ENCODE data around the gene ZBTB2.
"Not testable (repeated sequence)": the region's sequence is repeated elsewhere in the genome, so short reads cannot be mapped to it uniquely, and the experiment has no call there.

Gene ZBTB2

DNA sequence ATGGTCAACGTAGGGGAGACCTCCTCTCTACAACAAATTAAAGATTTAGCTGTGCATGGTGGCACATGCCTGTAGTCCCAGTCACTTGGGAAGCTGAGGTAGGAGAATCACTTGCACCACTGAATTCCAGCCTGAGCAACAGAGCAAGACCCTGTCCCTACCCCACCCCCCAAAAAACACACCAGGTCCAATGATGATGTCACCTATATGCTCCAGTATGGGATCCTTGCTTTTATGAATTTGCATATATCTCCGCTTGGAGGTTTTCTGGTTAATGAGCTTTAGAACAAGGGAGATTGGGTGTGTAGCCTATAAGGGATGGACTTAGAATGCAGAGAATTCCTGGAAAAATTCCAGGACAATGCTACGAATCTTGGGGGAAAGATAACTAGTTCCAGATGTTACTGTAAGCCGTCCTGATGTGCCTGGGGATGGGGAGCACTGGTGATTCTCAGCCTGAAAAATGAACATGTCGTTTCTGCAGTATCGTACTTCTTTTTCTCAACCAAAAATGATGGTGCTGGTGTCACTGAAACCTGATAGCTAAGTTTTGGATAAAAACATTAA lies 61.1 kb downstream of the ZBTB2 start:
- DNase-seq (ENCODE audit: low read depth in 2 of 2) = no peak

DNA sequence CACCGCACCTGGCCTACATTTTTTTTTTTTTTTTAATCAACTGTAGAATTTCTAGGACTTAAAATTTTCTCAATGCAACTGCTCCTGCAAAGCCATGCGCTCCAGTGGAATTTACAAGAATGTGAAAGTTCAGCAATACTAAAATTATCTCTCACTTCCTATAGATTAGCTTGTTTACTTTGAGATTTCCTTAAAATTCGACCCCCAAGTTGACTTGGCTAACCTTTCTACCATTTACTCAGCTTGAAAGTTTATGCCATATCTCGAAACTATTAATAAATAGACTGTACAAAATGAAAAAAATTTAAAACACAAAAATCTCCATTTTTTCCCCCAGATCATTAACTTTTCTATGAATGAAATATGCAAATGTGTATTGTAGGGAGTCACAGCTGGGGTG lies 64.3 kb downstream of the ZBTB2 start:
- no peak for DNase-seq (ENCODE audit: low read depth in 2 of 2)

DNA sequence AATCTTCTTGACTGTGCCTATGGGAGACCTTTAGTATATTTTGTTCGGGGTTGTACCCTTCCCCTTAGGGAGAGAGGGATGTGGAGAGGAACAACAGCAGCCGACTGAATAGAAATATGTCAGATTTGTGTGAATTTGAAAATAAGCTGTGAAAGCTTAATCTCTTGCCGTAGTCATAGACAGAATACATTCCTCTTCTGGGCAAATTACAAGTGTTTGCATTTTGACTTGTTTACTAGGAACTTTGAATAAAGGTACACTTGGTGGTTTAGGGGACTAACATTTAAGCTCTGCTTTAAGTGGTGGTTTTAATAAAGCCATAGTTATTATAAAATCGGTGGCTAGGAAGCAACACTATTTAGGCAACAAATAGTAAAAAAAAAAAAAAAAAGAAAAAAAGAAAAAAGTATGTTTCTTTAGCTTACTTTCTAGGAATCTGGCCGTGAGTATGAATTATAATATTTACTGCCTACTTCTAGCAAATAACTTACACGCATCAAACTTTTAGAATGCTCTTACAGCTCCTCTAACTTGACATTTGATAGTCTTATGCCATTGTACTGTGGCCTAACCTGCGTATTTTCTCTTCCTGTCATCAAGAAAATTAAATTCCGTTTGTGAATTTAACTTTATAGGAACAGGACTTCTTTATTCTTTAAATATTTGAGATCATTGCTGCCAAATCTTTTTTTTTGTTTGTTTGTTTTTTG lies 65.1 kb downstream of the ZBTB2 start:
- DNase-seq (ENCODE audit: low read depth in 2 of 2) = no peak

DNA sequence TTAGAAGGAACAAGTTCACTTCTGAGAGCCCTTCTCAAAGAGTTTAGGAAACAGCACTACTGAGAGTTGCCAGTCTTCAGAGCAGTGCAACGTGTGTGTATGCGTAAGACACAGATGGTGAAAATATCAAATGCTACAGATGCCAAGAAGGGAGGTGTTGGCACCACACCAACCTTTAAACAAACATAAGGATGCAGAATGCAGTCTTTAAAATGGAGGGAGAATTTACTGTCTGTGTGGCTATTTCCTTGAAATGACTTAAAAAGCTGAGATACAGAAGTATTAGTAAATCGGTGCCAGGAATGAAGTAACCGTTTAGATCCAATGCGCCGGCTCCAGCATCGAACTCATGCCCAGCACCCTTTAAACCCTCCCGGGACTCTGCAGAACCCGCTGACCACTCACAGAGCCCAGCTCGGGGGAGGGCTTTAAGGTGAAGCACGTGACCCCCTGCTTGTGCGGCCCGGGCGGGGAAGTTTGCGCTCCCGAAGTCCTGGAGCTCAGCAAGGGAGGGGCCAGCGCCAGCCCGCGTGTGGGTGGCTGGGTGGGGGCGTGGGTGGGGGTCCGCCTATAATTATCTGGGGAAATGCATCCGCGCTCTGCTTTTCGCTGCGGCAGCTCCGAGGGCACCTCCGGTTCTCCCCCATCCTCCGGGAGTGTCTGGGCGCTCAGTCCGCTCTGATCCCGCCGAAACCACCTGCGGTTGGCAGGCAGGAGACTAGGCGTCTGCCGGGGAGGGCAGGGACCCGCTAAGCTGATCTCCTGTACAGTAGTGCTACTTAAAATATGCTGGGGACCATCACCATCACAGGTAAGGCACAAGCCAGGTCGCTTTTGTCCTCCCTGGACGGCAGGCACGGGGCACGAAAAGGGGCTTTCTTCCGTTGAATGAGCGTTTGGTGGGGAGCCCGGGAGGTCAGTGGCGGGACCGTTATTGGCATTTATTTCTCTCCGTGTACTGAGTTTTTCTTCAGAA lies 66.0 kb downstream of the ZBTB2 start:
- no peak for DNase-seq (ENCODE audit: low read depth in 2 of 2)

DNA sequence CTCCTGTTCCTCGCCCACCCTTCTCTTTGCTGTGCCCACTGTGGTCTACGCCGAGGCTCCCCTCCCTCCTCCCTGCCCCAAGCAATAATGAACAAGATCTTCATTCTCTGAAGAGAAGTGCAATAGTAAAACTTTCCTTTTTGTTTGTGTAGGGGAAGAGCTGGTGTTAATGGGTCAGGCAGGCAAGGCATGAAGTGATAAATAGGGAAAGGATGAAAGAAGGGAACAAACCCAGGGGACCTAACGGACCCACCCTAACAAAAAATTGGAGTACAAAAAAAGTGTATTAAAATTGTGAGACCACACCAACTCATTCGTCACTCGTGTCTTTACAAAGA lies 66.9 kb downstream of the ZBTB2 start:
- DNase-seq (ENCODE audit: low read depth in 2 of 2) = no peak

DNA sequence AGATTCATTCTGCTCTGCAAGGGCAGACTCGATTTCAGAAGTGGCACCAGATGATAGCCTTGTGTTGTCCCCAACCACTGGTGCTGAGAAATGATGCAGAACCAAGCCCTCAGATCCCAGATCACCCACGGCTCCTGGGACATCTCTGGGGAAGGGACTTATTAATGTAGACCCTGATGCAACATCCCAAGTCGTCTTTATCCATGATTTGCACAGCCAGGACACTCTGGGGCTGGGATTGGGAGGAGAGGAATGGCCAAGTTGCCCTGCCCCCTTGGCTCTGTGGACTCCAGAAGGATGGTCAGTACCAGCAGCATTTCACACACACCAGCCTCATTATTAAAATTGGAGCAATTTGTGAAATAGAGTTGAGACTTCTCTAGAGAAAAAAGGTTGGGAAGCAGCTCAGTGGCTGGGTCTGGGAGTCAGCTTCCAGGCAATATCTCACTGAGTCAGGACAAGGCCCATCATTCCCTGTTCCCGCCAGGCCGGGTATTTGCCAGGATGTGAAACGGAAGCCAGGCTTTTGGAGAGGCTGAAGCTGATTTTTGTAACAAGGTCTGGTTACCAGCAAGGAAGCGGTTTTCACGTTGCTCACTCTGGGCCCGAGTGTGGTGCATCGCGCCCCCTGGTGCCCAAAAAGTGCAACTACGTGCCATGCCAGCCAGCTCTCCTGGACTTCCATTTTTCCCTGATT lies 67.4 kb downstream of the ZBTB2 start:
- DNase-seq (ENCODE audit: low read depth in 2 of 2) = peak; percentile 41 to 62

DNA sequence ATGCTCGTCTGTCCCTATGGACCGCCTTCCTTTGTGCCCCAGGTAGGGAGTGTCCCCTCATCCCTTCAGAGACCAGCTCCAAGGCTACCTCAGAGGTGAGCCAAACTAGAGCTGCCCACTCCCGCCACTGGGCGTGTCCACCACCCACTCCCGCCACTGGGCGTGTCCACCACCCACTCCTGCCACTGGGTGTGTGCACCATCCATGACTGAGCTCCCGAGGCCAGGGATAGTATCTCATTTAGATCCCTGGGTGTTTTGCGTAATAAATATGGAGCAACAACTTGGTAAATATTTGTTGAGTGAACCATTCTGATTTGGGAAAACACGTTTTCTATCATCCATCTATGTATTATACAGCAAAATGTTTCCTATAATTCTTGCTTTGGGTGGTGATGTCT lies 68.8 kb downstream of the ZBTB2 start:
- no peak for DNase-seq (ENCODE audit: low read depth in 2 of 2)

DNA sequence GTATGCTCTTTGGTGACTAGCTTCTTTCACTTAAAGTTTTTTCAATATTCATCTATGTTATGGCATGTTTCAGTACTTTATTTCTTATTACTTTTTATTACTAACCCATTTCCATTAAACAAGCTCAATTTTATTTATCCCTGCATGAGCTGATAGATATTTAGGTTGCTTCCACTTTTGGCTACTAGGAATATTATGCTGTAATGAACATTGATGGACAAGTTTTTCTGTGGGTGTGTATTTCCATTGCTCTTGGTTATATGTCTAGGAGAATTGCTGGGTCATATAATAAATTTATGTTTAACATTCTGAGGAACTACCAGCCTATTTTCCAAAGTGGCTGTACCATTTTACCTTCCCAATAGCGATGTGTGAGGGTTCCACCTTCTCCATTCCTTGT lies 69.9 kb downstream of the ZBTB2 start:
- DNase-seq (ENCODE audit: low read depth in 2 of 2) = no peak

DNA sequence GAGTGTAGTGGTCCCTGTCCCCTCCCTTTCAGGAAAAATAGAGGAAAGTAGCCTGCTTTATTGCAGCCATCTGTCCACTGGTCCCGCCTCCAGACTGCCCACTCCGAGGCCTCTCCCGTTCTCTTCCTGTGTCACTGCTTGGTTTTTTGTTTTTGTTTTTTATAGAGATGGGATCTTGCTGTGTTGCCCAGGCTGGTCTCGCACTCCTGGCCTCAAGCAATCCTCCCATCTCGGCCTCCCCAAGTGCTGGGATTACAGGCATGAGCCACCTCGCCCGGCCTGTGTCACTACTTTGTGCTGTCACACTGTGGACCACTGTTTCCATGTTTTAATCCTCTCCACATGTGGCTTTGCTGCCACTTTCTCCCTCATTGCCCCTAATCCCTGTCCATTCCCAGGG lies 71.2 kb downstream of the ZBTB2 start:
- no peak for DNase-seq (ENCODE audit: low read depth in 2 of 2)

DNA sequence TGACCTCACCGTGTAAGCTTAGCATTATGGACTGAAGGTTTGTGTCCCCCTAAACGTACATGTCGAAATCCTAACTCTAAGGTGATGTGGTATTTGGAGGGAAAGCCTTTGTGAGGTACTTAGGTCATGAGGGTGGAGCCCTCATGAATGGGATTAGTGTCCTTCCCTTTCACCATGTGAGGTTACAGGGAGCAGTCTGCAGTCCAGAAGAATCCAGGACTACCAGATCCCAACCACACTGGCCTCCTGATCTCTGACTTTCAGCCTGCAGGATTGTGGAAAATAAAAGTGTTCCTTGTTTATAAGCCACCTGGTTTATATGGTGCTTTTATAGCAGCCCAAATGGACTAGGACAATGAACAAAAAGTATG lies 73.4 kb downstream of the ZBTB2 start:
- no peak for DNase-seq (ENCODE audit: low read depth in 2 of 2)

DNA sequence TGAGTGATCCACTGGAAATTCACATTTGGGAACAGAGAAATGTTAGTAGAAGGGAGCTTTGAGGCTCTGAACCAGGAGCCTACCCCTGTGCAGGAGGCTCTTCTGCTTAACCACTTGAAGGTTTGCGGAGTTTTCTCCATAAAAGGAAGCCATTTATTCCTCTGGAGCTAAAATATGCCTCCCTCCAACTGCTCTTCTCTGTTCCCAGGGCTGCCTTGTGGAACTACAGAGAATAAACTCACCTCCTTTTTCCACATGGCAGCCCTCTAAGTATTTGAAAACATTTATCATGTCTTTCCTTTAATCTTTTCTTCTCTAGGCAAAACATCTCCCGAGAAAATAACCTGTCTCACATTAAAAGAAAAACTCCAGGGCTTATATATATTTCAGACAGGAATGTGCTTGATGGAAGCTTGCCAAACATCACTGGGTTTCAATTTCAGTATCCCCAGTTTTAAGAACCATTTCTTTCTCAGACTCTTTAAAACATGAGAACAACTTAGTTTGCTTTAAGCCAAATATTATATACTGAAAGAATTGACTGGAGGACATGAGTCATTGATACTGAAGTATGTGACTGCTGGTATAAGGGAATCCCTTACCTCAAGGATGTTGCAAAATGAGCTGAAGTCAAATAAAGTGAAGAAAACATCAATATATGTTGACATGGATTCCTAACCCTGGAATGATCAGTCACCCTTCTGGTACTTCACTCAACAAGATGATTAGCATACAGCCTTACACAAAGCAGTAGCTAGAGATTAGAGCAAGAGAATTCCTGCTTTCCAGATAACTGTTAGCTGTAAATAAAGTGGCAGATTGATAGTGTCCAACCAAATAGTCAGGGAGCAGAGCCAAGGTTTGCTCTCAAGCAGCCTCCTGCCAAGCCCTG lies 74.0 kb downstream of the ZBTB2 start:
- DNase-seq (ENCODE audit: low read depth in 2 of 2) = no peak

DNA sequence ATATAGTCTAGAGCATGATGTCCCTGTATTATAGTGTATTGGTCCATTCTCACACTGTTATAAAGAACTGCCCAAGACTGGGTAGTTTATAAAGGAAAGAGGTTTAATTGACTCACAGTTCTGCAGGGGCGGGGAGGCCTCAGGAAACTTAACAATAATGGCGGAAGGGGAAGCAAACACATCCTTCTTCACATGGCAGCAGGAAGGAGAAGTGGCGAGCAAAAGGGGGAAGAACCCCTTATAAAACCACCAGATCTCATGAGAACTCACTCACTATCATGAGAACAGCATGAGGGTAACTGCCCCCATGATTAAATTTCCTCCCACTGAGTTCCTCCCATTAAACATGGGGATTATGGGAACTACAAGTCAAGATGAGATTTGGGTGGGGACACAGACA lies 75.7 kb downstream of the ZBTB2 start:
- DNase-seq (ENCODE audit: low read depth in 2 of 2) = not testable (repeated sequence)

Measured in stimulated activated CD8-positive, alpha-beta memory T cell treated with anti-CD3 and anti-CD28 coated beads, Interleukin-2, amount 100 ng/mL, for 48 hours (primary cell).